ENCODE results near the gene BDH1.
"Not testable (repeated sequence)": the region's sequence is repeated elsewhere in the genome, so short reads cannot be mapped to it uniquely, and the experiment has no call there.

DNA sequence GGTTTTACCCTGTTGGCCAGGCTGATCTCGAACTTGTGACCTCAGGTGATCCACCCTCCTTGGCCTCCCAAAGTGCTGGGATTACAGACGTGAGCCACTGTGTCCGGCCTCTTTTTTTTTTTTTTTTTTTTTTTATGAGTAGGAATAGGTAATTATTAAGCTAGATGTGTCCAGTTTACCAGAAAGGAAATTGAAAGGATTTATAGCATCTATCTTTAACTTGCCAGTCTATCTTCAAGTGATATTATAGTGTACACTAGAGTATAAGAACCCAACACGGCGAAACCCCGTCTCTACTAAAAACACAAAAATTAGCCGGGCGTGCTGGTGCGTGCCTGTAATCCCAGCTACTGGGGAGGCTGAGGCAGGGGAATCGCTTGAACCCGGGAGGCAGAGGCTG is 31.0 kb upstream of the BDH1 start:
- TF ChIP-seq, protein P1, sequence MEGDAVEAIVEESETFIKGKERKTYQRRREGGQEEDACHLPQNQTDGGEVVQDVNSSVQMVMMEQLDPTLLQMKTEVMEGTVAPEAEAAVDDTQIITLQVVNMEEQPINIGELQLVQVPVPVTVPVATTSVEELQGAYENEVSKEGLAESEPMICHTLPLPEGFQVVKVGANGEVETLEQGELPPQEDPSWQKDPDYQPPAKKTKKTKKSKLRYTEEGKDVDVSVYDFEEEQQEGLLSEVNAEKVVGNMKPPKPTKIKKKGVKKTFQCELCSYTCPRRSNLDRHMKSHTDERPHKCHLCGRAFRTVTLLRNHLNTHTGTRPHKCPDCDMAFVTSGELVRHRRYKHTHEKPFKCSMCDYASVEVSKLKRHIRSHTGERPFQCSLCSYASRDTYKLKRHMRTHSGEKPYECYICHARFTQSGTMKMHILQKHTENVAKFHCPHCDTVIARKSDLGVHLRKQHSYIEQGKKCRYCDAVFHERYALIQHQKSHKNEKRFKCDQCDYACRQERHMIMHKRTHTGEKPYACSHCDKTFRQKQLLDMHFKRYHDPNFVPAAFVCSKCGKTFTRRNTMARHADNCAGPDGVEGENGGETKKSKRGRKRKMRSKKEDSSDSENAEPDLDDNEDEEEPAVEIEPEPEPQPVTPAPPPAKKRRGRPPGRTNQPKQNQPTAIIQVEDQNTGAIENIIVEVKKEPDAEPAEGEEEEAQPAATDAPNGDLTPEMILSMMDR (IDR thresholded peaks at IDR 0.05) = not testable (repeated sequence)
- TF ChIP-seq POLR2A (IDR thresholded peaks at IDR 0.05) = peak in 1 of 2 donors; percentile 28

Measured in Peyer's patch (tissue), 4 donors.